Stimulated activated CD8-positive, alpha-beta memory T cell treated with anti-CD3 and anti-CD28 coated beads, Interleukin-4, amount 100 ng/mL, for 4 hours (primary cell): ENCODE data around the gene SLFN12.
"Not testable (repeated sequence)": the region's sequence is repeated elsewhere in the genome, so short reads cannot be mapped to it uniquely, and the experiment has no call there.

Source experiments
- DNase-seq, 2 donors: peaks; one replicate each; pipeline ENCODE4 v3.0.0-alpha.2; 2020; ENCODE audit warnings: low read depth in 2 of 2, low spot score in 1 of 2

The SLFN12 gene

GRCh38 chr17:35432176-35433074, at the start of gene SLFN12:
Gene SLFN12, minus strand, starts transcription at chr17:35432500. Its CDS starts 9,472 bp downstream, at chr17:35423028.
- no peak for DNase-seq

GRCh38 chr17:35479271-35479670, 47.0 kb upstream of the SLFN12 start:
- DNase-seq: no peak

DNA sequence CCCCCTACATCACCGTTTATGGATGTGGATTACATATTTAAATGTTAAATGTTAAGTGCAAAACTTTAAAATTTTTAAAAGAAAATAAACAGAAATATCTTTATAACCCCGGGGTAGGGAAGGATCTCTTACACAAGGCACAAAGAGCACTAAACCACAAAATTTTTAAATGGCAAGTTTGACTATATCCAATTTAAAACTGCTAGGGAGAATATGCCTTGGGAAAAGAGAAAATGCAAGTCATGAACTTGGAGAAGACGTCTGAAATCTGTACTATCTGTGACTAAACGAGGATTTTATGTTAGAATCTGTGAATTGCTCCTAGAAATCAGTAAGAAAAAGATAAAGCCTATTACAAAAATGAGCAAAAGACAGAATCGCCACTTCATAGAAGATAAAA, 44.9 kb upstream of the SLFN12 start:
- no peak for DNase-seq

DNA sequence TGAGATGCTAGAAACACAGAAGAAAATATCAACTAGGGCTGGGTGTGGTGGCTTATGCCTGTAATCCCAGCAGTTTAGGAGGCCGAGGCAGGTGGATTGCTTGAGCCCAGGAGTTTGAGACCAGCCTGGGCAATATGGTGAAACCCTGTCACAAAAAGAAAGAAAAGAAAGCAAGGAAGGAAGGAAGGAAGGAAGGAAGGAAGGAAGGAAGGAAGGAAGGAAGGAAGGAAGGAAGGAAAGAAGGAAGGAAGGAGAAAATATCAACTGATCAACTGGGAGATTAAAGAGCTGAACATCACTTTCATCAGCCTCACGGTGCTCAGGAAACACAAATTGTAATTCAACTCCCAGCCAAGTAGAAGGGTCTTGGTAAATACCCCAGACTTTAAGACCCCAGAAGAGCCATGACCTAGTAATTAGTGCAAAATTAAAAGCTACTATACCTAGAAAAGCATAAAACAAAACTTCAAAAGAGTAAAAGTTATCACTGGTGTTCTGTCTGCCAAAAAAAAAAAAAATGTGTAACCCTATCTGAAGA, 44.1 kb upstream of the SLFN12 start:
- DNase-seq: no peak

DNA sequence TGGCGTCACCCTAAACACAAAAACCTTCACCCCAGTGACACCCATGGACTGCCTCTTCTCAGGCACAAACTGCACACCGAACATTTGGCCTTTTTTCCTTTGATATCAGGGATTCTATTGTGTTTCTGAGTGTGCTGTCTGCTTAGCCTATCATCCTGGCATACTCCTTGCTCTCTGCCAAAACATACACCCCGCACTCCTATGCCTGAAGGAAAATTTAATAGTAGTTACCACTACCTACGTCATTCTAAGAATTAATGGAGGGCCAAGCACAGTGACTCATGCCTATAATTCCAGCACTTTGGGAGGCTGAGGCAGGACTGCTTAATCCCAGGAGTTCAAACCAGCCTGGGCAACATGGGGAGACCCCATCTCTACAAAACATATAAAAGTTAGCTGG, 36.2 kb upstream of the SLFN12 start:
- DNase-seq: no peak

GRCh38 chr17:35467824-35468223, 35.5 kb upstream of the SLFN12 start:
- no peak for DNase-seq

- peak in 1 of 2 donors; percentile 25 for DNase-seq
Measured at GRCh38 chr17:35460354-35460851, 28.1 kb upstream of the SLFN12 start.

DNA sequence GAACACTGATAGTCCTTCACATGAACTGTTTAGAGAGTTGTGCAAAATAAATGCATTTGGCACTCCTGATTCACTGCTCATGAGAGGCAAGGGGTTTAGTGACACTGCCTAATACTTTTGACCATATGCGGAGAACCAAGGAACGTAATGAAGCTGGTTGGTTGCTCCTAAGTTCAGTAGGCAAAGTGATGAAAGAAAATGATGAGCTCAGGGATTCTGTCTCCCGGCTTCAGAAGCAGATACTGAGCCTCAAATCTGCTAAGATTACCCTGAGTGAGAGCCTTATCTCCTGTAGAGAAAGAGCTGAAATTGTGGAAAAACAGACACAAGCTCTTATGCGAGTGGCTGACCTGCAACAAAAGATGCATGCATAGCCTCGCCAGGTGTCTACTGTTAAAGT, 21.7 kb upstream of the SLFN12 start:
- DNase-seq: not testable (repeated sequence)

- no peak for DNase-seq
Measured at GRCh38 chr17:35453171-35453570, 20.9 kb upstream of the SLFN12 start.

- no peak for DNase-seq
Measured at GRCh38 chr17:35449371-35449931, 17.2 kb upstream of the SLFN12 start.

DNA sequence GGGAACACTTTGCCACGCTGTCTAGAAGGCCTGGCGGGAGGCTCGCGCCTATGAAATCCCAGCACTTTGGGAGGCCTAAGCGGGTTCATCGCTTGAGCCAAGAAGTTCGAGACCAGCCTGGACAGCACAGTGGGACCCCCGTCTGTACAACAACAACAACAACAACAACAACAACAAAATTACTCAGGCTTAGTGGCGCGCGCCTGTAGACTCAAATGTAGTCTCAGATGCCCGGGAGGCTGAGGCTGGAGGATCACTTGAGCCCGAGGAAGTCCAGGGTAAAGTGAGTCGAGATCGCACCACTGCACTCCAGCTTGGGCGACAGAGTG, 16.6 kb upstream of the SLFN12 start:
- DNase-seq: no peak

GRCh38 chr17:35448214-35448898, 16.1 kb upstream of the SLFN12 start, which contains the start of gene SLFN13:
Gene SLFN13, minus strand, starts transcription at chr17:35448766. Its CDS starts 3,086 bp downstream, at chr17:35445680.
- peak; percentile 70 to 79 for DNase-seq

- DNase-seq: no peak
Measured at GRCh38 chr17:35447499-35447898, 15.2 kb upstream of the SLFN12 start.

GRCh38 chr17:35438433-35438832, 6.1 kb upstream of the SLFN12 start:
- no peak for DNase-seq

DNA sequence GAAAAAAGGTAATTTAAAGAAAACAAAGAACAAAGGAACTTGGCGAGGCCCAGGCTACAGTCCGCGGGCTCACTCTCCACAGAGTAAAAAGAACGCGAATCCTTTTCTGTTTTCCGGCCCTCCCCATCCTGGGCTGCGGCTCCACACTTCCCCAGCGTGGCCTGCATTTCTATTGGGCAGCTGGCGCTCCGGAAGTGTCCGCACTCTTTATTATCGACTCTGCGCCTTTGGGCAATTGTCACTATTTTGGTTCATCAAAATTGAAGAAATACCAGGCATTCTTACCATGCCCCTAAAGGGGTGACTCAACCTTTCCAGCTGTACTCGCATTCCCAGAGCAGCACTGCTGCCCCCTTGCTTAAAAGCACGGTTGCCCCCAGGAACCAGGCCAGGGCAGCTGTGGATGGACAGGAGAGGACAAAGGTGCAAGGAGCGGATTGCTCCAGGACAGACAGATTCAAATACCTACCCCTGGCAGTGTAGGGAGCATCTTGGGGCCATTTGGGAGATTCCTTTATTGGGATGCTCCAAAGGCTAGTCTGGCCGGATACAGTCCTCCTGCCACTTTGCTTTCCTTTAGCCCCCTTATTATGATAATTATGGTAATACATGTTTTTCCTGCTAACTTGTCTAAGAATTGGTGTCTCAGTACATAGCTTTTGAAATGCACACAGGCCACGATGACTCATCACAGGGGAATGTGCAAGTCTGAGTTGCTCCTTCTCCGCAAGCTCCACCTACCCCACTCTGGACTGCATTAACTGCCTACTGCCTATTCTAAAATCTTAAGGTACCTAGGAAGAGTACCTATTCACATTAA, 985 bp upstream of the SLFN12 start:
- DNase-seq: peak in 1 of 2 donors; percentile 65

GRCh38 chr17:35429702-35430101, 2.6 kb downstream of the SLFN12 start:
- no peak for DNase-seq

DNA sequence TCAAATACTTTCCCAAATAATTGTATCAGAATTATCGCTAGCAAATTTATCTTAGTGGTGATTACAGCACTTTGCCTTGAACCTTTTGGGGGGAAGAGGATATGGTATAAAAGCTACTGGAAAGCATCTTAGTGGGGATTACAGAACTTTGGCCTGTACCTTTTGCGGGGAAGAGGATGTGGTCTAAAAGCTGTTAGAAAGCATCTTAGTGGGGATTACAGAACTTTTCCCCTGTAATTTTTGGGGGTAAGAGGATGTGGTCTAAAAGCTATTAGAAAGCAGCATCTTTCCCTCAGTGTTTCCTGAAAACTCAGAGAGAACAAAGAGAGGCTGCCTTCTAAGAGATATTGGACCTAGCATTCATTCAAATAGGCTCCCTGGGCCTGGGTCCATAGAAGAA, 4.1 kb downstream of the SLFN12 start:
- DNase-seq: no peak

DNA sequence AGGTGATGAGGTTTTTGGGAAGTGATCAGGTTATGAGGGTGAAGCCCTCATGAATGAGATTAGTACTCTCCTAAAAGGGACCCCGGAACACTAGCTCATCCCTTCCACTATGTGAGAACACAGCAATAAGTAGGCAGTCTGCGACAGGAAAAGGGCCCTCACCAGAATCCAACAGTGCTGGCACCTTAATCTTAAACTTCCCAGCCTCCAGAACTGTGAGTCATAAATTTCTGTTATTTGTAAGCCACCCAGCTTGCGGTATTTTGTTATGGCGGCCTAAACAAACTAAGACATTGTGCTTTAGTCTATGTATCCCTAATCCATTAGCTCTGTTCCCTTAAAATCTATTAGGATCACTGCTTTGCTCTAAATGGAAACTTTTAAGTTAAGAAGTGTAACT, 8.5 kb downstream of the SLFN12 start:
- no peak for DNase-seq

DNA sequence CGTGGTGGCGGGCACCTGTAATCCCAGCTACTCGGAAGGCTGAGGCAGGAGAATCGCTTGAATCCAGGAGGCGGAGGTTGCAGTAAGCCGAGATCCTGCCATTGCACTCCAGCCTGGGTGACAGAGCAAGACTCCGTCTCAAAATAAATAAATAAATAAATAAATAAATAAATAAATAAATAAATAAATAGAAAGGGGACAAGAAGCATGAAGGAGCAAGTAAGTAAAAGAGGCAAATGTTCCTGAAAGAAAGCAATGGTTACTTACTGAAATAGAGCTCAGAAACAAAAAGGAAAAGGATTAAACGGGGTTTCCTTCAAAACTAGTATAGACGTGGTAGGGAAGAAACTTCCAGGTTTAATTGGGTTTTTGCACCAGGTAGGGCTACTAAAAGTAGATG, 11.2 kb downstream of the SLFN12 start:
- DNase-seq: not testable (repeated sequence)

GRCh38 chr17:35416659-35417058, 15.6 kb downstream of the SLFN12 start:
- no peak for DNase-seq

GRCh38 chr17:35414707-35415106, 17.6 kb downstream of the SLFN12 start:
- DNase-seq: not testable (repeated sequence)
